Posterior vena cava (tissue), 2 donors: ENCODE measurements around the gene ZNF107. TPM values are rescaled to one million over a fixed set of nuclear protein-coding genes. Genes with fewer than 3 reads are reported as not detected.
"Not testable (repeated sequence)": the region's sequence is repeated elsewhere in the genome, so short reads cannot be mapped to it uniquely, and the experiment has no call there.

Experiments
- DNase-seq: peaks from one replicate; pipeline ENCODE4 v3.0.0-alpha.2; 2020; ENCODE audit warnings: low spot score
- intact Hi-C, 2 donors: fragments of 100-400 bp; cut with DNase I; formaldehyde crosslinking; loops; one replicate each; pipeline versions ENCODE4 v1.14.1 to v1.14.2; 2022 to 2023
- microRNA-seq, 2 donors: library from miRNA; unstranded; fragments of <30 nt; microRNA quantifications; one replicate each; pipeline ENCODE4 v1.2.0, GENCODE V29; 2020 to 2021; ENCODE audit warnings: borderline microRNAs expressed in 2 of 2
- total RNA-seq, 2 donors: library from RNA; stranded (reverse); fragmentation: NEBNext Ultra II Directional; extraction: Animal tissue kit (Norgen Biotek cat#: 25700); gene quantifications; one replicate each; pipeline ENCODE4 v1.2.1, GENCODE V29; 2021
- donor health status: DM: yes; HTN: yes; CAD: no.
- donor health status: DM: yes; HTN: yes; CAD: no.

The ZNF107 gene
- total RNA-seq, 2 donors from 2014 or later, result 5.6 to 7.2 TPM

DNA sequence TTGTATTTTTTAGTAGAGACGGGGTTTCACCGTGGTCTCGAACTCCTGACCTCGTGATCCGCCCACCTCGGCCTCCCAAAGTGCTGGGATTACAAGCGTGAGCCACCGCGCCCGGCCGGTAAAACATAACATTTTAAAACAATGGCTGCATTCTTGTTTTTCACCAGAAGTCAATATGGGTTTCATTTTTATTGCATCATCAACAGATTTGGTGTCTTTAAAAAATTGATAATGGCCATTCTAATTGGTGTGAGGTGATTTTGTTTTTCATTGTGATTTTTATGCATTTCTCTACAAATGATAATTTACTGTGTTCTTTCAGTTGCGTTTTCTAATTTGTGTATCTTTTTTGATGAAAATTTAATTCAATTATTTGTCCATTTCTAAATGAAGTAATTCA, 31.9 kb downstream of the ZNF107 start:
- intact Hi-C loops, DNase-seq: not testable (repeated sequence)

DNA sequence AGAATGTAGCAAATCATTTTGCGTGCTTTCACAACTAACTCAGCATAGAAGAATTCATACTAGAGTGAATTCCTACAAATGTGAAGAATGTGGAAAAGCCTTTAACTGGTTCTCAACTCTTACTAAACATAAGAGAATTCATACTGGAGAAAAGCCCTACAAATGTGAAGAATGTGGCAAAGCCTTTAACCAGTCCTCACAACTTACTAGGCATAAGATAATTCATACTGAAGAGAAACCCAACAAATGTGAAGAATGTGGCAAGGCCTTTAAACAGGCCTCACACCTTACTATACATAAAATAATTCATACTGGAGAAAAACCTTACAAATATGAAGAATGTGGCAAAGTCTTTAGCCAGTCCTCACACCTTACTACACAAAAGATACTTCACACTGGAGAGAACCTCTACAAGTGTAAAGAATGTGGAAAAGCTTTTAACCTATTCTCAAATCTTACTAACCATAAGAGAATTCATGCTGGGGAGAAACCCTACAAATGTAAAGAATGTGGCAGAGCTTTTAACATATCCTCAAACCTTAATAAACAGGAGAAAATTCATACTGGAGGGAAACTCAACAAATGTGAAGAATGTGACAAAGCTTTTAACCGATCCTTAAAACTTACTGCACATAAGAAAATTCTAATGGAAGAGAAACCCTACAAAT, 40.8 kb downstream of the ZNF107 start:
- no peak for DNase-seq
- intact Hi-C loops, result no loop called here

DNA sequence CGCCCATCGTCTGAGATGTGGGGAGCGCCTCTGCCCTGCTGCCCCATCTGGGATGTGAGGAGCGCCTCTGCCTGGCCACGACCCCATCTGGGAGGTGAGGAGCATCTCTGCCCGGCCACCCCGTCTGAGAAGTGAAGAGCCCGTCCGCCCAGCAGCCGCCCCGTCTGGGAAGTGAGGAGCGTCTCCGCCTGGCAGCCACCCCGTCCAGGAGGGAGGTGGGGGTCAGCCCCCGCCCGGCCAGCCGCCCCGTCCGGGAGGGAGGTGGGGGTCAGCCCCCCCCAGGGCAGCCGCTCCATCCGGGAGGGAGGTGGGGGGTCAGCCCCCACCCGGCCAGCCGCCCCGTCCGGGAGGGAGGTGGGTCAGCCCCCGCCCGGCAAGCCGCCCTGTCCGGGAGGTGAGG, 52.0 kb downstream of the ZNF107 start:
- intact Hi-C loops, DNase-seq: not testable (repeated sequence)

DNA sequence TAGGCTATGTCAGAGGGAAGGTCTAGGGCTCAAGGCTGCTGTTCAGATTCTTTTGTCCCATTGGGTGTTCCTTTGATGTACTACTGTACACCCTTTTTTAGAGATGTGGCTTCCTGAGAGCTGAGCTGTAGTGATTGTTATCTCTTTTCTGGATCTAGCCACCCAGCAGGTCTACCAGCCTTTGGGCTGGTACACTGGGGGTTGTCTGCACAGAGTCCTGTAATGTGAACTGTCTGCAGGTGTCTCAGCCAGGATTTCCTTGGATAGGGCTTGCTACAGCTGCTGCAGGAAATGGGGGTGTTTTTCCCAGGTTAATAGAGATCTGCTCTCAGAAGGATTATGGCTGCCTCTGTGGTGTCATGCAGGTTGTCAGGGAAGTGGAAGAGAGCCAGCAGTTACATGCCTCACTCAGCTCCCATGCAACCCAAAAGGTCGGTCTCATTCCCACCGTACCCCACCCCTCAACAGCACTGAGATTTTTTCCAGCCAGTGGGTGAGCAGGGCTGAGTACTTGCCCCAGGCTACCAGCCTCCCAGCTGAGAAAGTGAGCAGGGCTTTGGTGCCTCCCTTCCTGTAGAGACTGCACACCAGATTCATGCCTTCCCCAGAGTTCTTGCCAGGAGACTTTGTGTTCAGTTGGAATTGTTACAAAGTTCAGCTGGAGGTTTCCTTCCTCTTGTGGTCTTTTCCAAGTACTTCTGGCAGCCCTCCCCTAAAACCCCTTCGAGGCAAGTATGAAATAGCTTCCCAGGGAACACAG, 63.3 kb downstream of the ZNF107 start:
- intact Hi-C loops, result no loop called here
- DNase-seq, result no peak

DNA sequence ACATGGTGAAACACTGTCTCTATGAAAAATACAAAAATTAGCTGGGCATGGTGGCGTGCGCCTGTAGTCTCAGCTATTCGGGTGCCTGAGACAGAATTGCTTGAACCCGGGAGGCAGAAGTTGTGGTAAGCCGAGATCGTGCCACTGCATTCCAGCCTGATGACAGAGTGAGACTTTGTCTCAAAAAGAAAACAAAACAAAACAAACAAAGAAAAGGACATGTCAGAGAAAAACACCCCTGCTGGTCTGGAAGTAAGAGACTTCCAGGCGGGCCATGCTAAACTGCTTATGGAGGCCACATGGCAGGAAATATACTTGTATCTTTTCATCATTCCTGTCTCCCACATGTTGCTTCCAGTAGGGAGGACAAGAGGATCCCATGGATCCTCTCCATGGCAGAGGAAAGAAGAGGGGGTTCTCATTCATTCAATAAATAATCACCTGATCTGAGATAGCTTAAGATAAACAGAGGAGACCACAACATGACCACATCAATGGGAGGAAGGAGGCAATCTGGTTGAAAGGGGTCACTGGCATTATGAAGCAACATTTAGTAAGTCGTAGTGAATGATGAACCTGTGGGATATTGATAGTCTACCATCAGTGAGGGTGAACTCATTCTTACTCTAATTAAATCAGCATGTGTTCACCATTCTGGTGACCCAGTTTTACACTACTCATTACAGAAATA, 67.8 kb downstream of the ZNF107 start:
- DNase-seq, result no peak
- intact Hi-C loops, result no loop called here

DNA sequence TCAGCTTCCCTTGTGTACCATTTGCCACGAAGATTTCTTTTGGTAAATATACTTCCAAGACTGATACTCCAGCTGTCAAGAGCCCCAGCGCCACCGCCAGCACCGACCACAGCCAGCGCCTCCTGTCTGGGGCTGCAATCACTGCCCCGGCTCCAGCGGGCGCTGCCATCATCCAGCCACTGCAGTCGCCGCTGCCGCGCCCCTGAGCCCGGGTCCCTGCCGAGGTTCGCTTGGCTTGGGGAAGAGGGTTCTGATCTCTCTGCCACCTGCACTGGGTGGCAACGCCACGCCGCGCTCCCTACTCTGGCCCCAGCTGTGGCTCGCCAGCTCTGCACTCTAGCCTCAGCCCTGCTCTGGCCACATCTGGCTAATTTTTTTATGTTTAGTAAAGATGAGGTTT, 70.6 kb downstream of the ZNF107 start:
- no peak for DNase-seq
- intact Hi-C loops, result no loop called here

DNA sequence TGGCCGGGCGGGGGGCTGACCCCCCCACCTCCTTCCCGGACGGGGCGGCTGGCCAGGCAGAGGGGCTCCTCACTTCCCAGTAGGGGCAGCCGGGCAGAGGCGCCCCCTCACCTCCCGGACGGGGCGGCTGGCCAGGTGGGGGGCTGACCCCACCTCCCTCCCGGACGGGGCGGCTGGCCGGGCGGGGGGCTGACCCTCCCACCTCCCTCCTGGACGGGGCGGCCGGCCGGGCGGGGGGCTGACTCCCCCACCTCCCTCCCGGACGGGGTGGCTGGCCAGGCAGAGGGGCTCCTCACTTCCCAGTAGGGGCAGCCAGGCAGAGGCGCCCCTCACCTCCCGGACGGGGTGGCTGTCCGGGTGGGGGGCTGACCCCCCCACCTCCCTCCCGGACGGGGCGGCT, 72.5 kb downstream of the ZNF107 start:
- DNase-seq, intact Hi-C loops: not testable (repeated sequence)

DNA sequence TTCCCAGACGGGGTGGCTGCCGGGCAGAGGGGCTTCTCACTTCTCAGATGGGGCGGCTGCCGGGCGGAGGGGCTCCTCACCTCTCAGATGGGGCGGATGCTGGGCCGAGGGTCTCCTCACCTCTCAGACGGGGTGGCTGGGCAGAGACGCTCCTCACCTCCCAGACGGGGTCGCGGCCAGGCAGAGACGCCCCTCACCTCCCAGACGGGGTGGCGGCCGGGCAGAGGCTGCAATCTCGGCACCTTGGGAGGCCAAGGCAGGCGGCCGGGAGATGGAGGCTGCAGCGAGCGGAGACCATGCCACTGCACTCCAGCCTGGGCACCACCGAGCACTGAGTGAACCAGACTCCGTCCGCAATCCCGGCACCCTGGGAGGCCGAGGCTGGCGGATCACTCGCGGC, 73.0 kb downstream of the ZNF107 start:
- intact Hi-C loops, DNase-seq: not testable (repeated sequence)

DNA sequence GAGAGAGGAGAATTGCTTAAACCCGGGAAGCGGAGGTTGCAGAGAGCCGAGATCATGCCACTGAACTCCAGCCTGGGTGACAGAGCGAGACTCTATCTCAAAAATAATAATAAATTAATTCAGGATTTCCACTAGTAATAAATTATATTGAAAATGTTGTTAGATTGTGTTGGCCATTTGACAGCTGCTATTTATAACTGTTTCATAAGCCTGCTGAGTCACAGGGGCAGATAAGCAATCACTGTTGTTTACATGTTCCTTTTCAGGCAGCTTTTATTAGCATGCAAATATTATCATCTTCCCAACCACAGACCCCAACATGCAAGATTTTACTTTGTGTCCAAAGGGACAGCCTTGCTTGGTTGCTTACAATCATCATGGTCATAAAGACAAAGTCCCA, 78.7 kb downstream of the ZNF107 start:
- intact Hi-C loops, result no loop called here
- no peak for DNase-seq

DNA sequence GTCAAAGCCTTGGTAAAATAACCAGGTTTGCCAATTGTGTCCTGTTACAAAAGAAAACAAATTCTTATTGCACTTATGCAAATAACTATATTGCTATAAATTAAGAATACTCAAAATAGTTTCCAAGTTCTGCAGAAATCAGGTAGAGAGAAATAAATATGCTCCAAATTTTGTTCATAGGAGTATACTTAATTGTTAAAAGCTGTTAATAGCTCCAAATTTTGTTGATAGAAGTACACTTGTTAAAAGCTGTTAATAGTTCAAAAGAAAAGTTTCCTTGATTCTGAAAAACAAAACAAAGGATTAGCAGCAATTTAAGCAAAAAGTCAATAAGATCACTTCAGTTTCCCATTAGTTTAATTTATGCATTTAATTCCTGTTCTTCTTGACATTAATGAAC, 81.9 kb downstream of the ZNF107 start:
- DNase-seq, result no peak
- intact Hi-C loops, result no loop called here

DNA sequence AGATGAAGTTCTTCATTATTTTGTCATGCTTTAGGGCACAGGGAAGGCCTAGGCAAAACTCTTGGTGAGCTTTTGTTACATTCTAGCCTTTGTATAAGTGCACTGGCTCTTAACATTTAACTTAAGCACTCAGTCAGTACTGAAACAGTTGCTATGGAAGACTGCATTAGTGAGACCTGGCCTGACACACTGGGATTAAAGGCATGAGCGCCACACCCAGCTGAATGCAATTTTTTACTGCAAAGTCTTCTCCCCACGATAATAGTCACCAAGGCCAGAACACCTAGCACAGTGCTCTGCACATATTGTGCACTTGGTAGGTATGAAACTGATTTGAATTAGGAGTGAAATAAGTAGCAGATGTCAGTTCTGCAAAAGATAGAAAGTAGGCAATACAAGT, 87.1 kb downstream of the ZNF107 start:
- no peak for DNase-seq
- intact Hi-C loops, result no loop called here

DNA sequence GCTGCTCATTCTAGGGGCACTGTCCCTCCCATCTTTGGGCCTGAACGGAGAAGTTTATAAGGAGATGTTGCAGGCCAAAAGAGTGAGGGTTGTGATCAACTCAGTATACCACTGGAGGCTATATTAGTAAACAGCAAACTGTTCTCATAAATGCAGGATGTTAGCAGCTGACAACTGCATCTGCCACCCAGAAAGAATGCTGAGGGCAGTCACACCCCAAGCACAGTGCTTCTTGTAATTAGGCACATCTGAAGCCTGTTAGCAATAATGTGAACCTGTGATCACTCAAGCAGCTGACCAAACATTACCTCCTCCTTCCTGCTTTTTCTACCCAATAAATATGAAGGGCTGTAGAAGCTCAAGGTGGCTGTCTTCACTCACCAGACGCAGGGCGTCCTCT, 89.9 kb downstream of the ZNF107 start:
- intact Hi-C loops, result no loop called here
- no peak for DNase-seq

DNA sequence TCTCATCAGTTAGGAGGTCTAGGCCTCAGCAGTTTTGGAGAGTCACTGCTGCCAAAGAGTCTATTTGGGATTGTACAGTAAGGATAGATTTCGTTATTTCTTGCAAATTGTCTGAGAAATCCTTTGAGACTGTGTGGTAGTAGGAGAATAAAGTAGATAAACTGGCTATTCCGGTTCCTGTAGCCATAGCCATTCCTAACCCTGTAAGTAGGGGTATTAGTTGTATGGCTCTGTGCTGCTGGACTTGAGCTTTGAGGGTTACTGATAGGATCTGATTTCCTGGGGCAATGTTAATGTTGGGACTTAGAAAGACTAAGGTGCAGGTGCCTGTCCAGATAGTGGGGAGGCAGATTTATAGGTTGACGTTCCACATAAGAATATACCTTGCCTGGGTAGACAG, 92.2 kb downstream of the ZNF107 start:
- no peak for DNase-seq
- intact Hi-C loops, result no loop called here

Small RNA genes within 50 kb of the gene (microRNA-seq; reads per million reads assigned to microRNA genes)
- 0 reads per million in 2 donors for gene MIR6839

Other genes starting within 250 kb of the ZNF107 start
- gene ZNF680, start 103.1 kb upstream of the ZNF107 start, total RNA-seq, result 10 to 100 TPM; 22.3 to 25.3 TPM
- 1 to 10 TPM; 6.9 to 7.0 TPM for gene ZNF138, start 128.3 kb downstream of the ZNF107 start, total RNA-seq
- 1 to 10 TPM; 4.5 to 8.0 TPM for gene ZNF273, start 237.1 kb downstream of the ZNF107 start, total RNA-seq